Transverse colon (tissue), 4 donors: Measurements from ENCODE around the gene AK9. TPM values are rescaled to one million over a fixed set of nuclear protein-coding genes. Genes with fewer than 3 reads are reported as not detected.

Experiments used
- DNase-seq: peaks from one replicate; pipeline ENCODE4 v3.0.0-alpha.2; 2019
- H3K27ac ChIP-seq, 4 donors: fragments of 200-600 bp; sonication (generic); 2 replicates each; pipeline ENCODE4 v1.5.1; 2016 to 2018; ENCODE audit warnings: inconsistent platforms in 4 of 4
- H3K27me3 ChIP-seq: fragments of 200-600 bp; sonication (generic); 2 replicates; pipeline ENCODE4 v1.5.1; 2017; ENCODE audit warnings: inconsistent platforms
- H3K36me3 ChIP-seq, 4 donors: fragments of 200-600 bp; sonication (generic); 2 replicates each; pipeline ENCODE4 v1.5.1; 2017 to 2019; ENCODE audit warnings: inconsistent platforms in 4 of 4
- H3K4me1 ChIP-seq, 4 donors: fragments of 200-600 bp; sonication (generic); 2 replicates each; pipeline ENCODE4 v1.5.1; 2017 to 2020; ENCODE audit warnings: inconsistent platforms in 4 of 4
- H3K4me3 ChIP-seq, 4 donors: fragments of 200-600 bp; sonication (generic); 1 replicate in 1 of 4; 2 replicates in 3 of 4; pipeline versions ENCODE4 v1.5.1 to v1.6.1; 2017 to 2019; ENCODE audit warnings: inconsistent platforms in 4 of 4
- H3K9me3 ChIP-seq, 2 donors: fragments of 200-600 bp; sonication (generic); 2 replicates each; pipeline ENCODE4 v1.5.1; 2017 to 2019; ENCODE audit warnings: inconsistent platforms in 2 of 2
- EP300 ChIP-seq: sonication (generic); formaldehyde crosslinking; IDR thresholded peaks from one replicate; pipeline ENCODE4 v1.6.1; 2017; ENCODE audit warnings: antibody characterized with exemption, low read depth
- POLR2A ChIP-seq: fragments of 450-650 bp; IDR thresholded peaks from one replicate; pipeline ENCODE4 v1.6.1; 2016; ENCODE audit warnings: antibody characterized with exemption, mild to moderate bottlenecking, moderate library complexity
- POLR2AphosphoS5 ChIP-seq, 3 donors: sonication (generic); formaldehyde crosslinking; IDR thresholded peaks; one replicate each; pipeline ENCODE4 v1.6.1; 2016; ENCODE audit warnings: antibody characterized with exemption in 3 of 3
- WGBS, 2 donors: methylation state at CpG; one replicate each; pipeline ENCODE4 v1.1.5; 2018; ENCODE audit warnings: low coverage in 1 of 2; 5-methylcytosine and 5-hydroxymethylcytosine counted together
- in situ Hi-C, 4 donors: fragments of 200-750 bp; cut with MboI; loops; one replicate each; pipeline versions ENCODE4 v1.15.0 to v1.15.1; 2017; ENCODE audit warnings: low sequenced_read_pairs in 3 of 4, low pct_ligation_motif_present in 1 of 4, low pct_unique_long_range_greater_than_20kb in 1 of 4
- intact Hi-C: fragments of 100-400 bp; cut with DNase I; formaldehyde crosslinking; loops from one replicate; pipeline ENCODE4 v1.15.1; 2023; ENCODE audit warnings: low total_unique reads
- total RNA-seq, 4 donors: library from RNA; depleted of rRNA; stranded (reverse); fragments of >200 nt; gene quantifications; one replicate each; pipeline ENCODE4 v1.1.0, GENCODE V29; 2016
- TF ChIP-seq, protein P1 (sequence below), 5 experiments: fragments of 200-600 bp in 3 of 5; fragments of 450-650 bp in 2 of 5; sonication (generic) in 3 of 5; IDR thresholded peaks; 1 replicate in 2 of 5; 2 replicates in 3 of 5; pipeline ENCODE4 v1.5.1; 2016 to 2017; ENCODE audit warnings: antibody characterized with exemption in 5 of 5, inconsistent platforms in 3 of 5, mild to moderate bottlenecking in 2 of 5, moderate library complexity in 1 of 5

The AK9 gene
- total RNA-seq, 4 donors from 2014 or later, result 12.0 to 32.0 (median 23.2) TPM

DNA sequence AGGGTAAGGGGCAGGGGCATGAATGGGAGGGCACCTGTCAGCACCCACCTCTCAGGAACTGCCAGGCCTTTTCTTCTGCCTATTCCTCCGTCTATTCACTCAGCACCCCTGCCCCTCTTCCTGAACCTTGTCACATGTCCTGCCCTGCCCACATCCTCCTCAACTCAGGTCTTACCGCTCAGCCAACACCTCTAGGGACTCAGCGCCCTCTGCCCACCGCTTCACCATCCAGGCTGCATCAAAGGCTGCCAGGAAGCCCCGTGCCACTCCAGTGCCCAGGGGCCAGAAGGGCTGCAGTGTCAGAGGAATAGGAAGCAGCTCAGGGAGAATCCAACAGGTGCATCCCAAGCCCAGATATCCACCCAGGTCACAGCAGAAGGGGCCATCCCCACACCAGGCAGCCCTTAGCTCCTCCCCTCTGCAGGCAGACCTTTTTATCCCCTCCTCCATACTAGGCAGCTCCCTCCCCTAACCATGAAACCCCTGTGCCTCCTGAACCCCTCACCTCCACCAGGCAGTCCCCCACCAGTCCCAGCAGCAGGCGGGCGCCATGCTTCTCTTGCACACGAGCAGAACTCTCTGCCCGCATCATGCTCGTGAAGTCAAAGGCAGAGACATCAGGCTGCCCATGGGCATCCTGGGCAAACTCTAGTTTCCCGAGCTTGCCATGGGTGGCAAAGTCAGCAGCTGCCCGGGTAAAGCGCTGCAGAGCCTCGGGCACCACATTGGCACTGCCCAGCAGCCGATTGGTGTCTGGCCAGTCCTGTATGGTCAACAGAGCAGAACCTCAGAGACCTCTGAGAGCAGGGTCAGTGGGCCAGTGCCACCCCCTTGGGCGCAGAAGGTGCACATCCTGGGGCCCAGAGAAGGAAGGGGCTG lies 241.0 kb downstream of the AK9 start:
- in situ Hi-C loops, result loop anchor here in 2 of 4 donors (10.0 to 25.0 kb wide), 2 partner anchors 65 to 237 kb away; partner anchors contain the start of genes CD164 (in 2 of the 2), AK9 (in 1 of the 2) and FIG4 (in 1 of the 2)
- 72 to 75% methylated on average over 5 to 16 of the region's 16 CpGs for WGBS, 2 donors
- TF ChIP-seq POLR2AphosphoS5 (IDR thresholded peaks at IDR 0.05) (no peak), POLR2A (no peak), EP300 (no peak)
- TF ChIP-seq, protein P1, sequence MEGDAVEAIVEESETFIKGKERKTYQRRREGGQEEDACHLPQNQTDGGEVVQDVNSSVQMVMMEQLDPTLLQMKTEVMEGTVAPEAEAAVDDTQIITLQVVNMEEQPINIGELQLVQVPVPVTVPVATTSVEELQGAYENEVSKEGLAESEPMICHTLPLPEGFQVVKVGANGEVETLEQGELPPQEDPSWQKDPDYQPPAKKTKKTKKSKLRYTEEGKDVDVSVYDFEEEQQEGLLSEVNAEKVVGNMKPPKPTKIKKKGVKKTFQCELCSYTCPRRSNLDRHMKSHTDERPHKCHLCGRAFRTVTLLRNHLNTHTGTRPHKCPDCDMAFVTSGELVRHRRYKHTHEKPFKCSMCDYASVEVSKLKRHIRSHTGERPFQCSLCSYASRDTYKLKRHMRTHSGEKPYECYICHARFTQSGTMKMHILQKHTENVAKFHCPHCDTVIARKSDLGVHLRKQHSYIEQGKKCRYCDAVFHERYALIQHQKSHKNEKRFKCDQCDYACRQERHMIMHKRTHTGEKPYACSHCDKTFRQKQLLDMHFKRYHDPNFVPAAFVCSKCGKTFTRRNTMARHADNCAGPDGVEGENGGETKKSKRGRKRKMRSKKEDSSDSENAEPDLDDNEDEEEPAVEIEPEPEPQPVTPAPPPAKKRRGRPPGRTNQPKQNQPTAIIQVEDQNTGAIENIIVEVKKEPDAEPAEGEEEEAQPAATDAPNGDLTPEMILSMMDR (IDR thresholded peaks at IDR 0.05), result no peak
- no peak overlapping the region for H3K4me3 ChIP-seq
- DNase-seq, result peak; percentile 43
- H3K27ac ChIP-seq, result no peak overlapping the region
- peaks cover 8 to 20% (median 15%) of the 10 kb centered on the region in 4 donors for H3K4me1 ChIP-seq
- H3K36me3 ChIP-seq, result no peaks in the 10 kb centered on the region
- intact Hi-C loops, result no loop called here
- no peaks in the 10 kb centered on the region for H3K9me3 ChIP-seq
- H3K27me3 ChIP-seq, result no peaks in the 10 kb centered on the region

DNA sequence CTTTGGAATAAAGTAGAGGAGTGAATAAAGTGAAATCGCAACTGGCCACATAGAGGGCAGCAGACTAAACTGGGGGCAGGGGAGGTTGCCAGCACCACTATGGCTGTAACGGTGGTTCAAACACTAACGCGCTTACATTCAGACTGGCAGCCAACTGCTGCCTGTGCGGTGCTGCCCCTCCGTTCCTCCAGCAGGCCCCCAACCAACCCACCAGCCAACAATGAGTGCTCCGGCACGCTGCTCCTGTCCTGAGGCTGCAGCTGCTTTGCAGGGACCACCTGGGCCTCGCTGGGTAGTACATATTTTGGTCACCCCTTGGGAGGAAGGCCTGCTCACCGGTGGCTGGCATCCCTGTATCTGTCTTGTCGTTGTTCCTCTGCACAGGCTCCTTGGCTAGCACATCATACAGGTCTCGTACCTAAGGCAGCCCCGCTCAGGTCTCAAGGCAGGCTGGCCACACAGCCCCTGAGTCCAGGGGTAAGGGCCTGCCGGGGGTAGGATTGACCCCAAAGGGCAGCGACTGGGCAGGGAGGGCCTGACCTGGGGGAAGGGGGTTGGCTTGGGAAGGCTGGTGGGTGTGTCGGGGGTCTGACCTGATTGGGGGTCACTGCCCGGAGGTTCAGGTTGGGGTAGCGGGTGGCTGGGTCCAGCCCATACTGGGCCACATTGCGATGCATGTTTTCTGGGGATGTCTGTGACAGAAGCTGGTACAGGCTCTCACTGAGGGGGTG lies 241.8 kb downstream of the AK9 start:
- no peaks in the 10 kb centered on the region for H3K9me3 ChIP-seq
- TF ChIP-seq EP300 (no peak), POLR2A (no peak), POLR2AphosphoS5 (IDR thresholded peaks at IDR 0.05) (no peak)
- TF ChIP-seq, protein P1 (IDR thresholded peaks at IDR 0.05), result no peak
- peaks cover 4 to 12% (median 8%) of the 10 kb centered on the region in 4 donors for H3K4me1 ChIP-seq
- H3K27ac ChIP-seq, result no peak overlapping the region
- no peaks in the 10 kb centered on the region for H3K36me3 ChIP-seq
- intact Hi-C loops, result no loop called here
- no peaks in the 10 kb centered on the region for H3K27me3 ChIP-seq
- no peak overlapping the region for H3K4me3 ChIP-seq
- in situ Hi-C loops, result loop anchor here in 1 of 4 donors (25.0 kb wide), 1 partner anchor 238 kb away; the partner anchor contains the start of genes AK9 and FIG4
- DNase-seq, result no peak
- 78 to 100% methylated on average over 1 to 19 of the region's 19 CpGs for WGBS, 2 donors

DNA sequence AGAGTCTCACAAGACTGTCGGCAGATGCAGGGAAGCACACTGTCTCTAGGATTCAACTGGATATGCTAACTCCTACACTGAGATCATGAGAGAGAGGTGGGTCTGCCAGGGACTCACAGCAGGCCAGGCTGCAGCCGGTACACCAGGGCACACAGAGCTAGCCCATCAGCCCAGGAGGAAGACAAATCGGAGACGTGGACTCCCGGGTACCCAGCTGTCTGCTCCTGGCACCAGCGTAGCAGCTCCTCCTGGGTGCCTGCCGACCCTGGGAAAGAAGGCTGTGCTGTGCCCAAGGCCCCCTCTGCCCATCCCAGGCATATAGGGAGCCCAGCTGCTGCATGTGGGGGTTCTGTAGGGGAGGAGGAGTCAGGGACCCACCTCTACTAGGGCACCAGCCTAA lies 242.4 kb downstream of the AK9 start:
- Histone ChIP-seq H3K4me1 (peaks cover 0 to 7% (median 2%) of the 10 kb centered on the region in 4 donors), H3K27ac (no peak overlapping the region), H3K9me3 (no peaks in the 10 kb centered on the region), H3K27me3 (no peaks in the 10 kb centered on the region), H3K36me3 (no peaks in the 10 kb centered on the region), H3K4me3 (no peak overlapping the region)
- TF ChIP-seq EP300, result no peak
- TF ChIP-seq POLR2A, result no peak
- TF ChIP-seq, protein P1 (IDR thresholded peaks at IDR 0.05), result no peak
- no peak for TF ChIP-seq POLR2AphosphoS5 (IDR thresholded peaks at IDR 0.05)
- 71% methylated on average over 7 of the region's 7 CpGs; no CpG with 5 or more reads in 1 of the 2 donors for WGBS, 2 donors
- intact Hi-C loops (loop anchor here (1.0 kb wide), 1 partner anchor 31 kb away; no protein-coding TSS in a partner anchor), in situ Hi-C loops (loop anchor here in 1 of 4 donors (25.0 kb wide), 1 partner anchor 239 kb away; the partner anchor contains the start of genes AK9 and FIG4)
- no peak for DNase-seq
